Esophagus (tissue), 2 donors: ENCODE results near the gene MYZAP. TPM values are rescaled to one million over a fixed set of nuclear protein-coding genes. Genes with fewer than 3 reads are reported as not detected.

Source experiments
- H3K27ac ChIP-seq, 2 donors: one replicate each; pipeline ENCODE4 v1.5.1; 2013; ENCODE audit warnings: low read depth in 2 of 2, mild to moderate bottlenecking in 2 of 2, inconsistent platforms in 1 of 2, low read length in 1 of 2, moderate library complexity in 1 of 2
- H3K27me3 ChIP-seq, 2 donors: one replicate each; pipeline ENCODE4 v1.6.1; 2013; ENCODE audit warnings: low read length in 2 of 2, control low read depth in 1 of 2, mild to moderate bottlenecking in 1 of 2; ENCODE audit not compliant: insufficient read depth in 2 of 2, control insufficient read depth in 1 of 2
- H3K36me3 ChIP-seq, 2 donors: one replicate each; pipeline ENCODE4 v1.6.1; 2013; ENCODE audit warnings: low read length in 1 of 2; ENCODE audit not compliant: control insufficient read depth in 2 of 2, insufficient read depth in 2 of 2
- H3K4me1 ChIP-seq, 2 donors: one replicate each; pipeline ENCODE4 v1.6.1; 2013; ENCODE audit warnings: low read length in 1 of 2; ENCODE audit not compliant: control insufficient read depth in 2 of 2, insufficient read depth in 2 of 2
- H3K4me3 ChIP-seq, 2 donors: one replicate each; pipeline ENCODE4 v1.5.1; 2013; ENCODE audit warnings: low read length in 2 of 2, mild to moderate bottlenecking in 2 of 2, low read depth in 1 of 2, moderate library complexity in 1 of 2
- H3K9me3 ChIP-seq, 2 donors: one replicate each; pipeline ENCODE4 v1.6.1; 2013; ENCODE audit warnings: mild to moderate bottlenecking in 2 of 2, low read depth in 1 of 2, low read length in 1 of 2, moderate library complexity in 1 of 2; ENCODE audit not compliant: control insufficient read depth in 2 of 2, insufficient read depth in 1 of 2
- WGBS, 2 donors: extraction: QIAGEN DNeasy Blood & Tissue Kit; methylation state at CpG; one replicate each; pipeline ENCODE4 v1.1.7; 2013; 5-methylcytosine and 5-hydroxymethylcytosine counted together
- polyA plus RNA-seq, 2 donors: library from polyadenylated mRNA; stranded (reverse); fragments of 200-250 nt; gene quantifications; one replicate each; pipeline ENCODE4 v1.2.3, GENCODE V29; 2013
- donor health status: healthy with polysubstance abuse.
- donor health status: Bipolar disorder and iron deficiency.

Gene MYZAP
- polyA plus RNA-seq, 2 donors = 38.2 to 71.6 TPM

- WGBS, 2 donors = 56 to 62% methylated on average over 6 of the region's 6 CpGs
- H3K4me1 ChIP-seq = peaks cover 4 to 9% of the 10 kb centered on the region in 2 donors
- H3K27ac ChIP-seq = no peak overlapping the region
- H3K36me3 ChIP-seq = no peaks in the 10 kb centered on the region
- no peak overlapping the region for H3K4me3 ChIP-seq
- H3K27me3 ChIP-seq = no peaks in the 10 kb centered on the region
- peaks cover 4 to 6% of the 10 kb centered on the region in 2 donors for H3K9me3 ChIP-seq
Measured at GRCh38 chr15:57586661-57587424, 4.9 kb upstream of the MYZAP start.

- Histone ChIP-seq H3K36me3 (no peaks in the 10 kb centered on the region), H3K27me3 (no peaks in the 10 kb centered on the region), H3K4me3 (no peak overlapping the region), H3K9me3 (no peaks in the 10 kb centered on the region), H3K27ac (peak overlapping the region in 1 of 2 donors; percentile 18), H3K4me1 (peaks cover 4 to 12% of the 10 kb centered on the region in 2 donors)
- WGBS, 2 donors = 58 to 89% methylated on average over 1 of the region's 1 CpG
Measured at GRCh38 chr15:57589281-57589680, 2.4 kb upstream of the MYZAP start.

GRCh38 chr15:57589754-57590153, 1.9 kb upstream of the MYZAP start:
- Histone ChIP-seq H3K27ac (peak overlapping the region; percentile 53 to 65), H3K27me3 (no peaks in the 10 kb centered on the region), H3K9me3 (no peaks in the 10 kb centered on the region), H3K36me3 (no peaks in the 10 kb centered on the region), H3K4me1 (peaks cover 4 to 12% of the 10 kb centered on the region in 2 donors), H3K4me3 (no peak overlapping the region)
- 45 to 55% methylated on average over 2 of the region's 2 CpGs for WGBS, 2 donors

GRCh38 chr15:57591237-57591821, 375 bp upstream of the MYZAP start:
- 22 to 29% methylated on average over 14 to 18 of the region's 18 CpGs for WGBS, 2 donors
- Histone ChIP-seq H3K9me3 (no peaks in the 10 kb centered on the region), H3K27me3 (no peaks in the 10 kb centered on the region), H3K4me1 (peaks cover 4 to 12% of the 10 kb centered on the region in 2 donors), H3K36me3 (no peaks in the 10 kb centered on the region), H3K27ac (peak overlapping the region; percentile 52 to 91), H3K4me3 (peak overlapping the region; percentile 39 to 78)

- H3K4me1 ChIP-seq = peaks cover 4 to 14% of the 10 kb centered on the region in 2 donors
- H3K9me3 ChIP-seq = no peaks in the 10 kb centered on the region
- WGBS, 2 donors = 62 to 78% methylated on average over 5 of the region's 5 CpGs
- no peaks in the 10 kb centered on the region for H3K27me3 ChIP-seq
- H3K27ac ChIP-seq = peak overlapping the region; percentile 38 to 68
- H3K36me3 ChIP-seq = no peaks in the 10 kb centered on the region
- peak overlapping the region; percentile 73 to 78 for H3K4me3 ChIP-seq
Measured at GRCh38 chr15:57592426-57592825, 722 bp downstream of the MYZAP start.

- Histone ChIP-seq H3K4me1 (peaks cover 6 to 14% of the 10 kb centered on the region in 2 donors), H3K4me3 (peak overlapping the region; percentile 73 to 78), H3K9me3 (no peaks in the 10 kb centered on the region), H3K36me3 (no peaks in the 10 kb centered on the region), H3K27me3 (no peaks in the 10 kb centered on the region), H3K27ac (peak overlapping the region in 1 of 2 donors; percentile 38)
- WGBS, 2 donors = 63 to 70% methylated on average over 5 of the region's 5 CpGs
Measured at GRCh38 chr15:57592836-57593420, 1.2 kb downstream of the MYZAP start.

- H3K27me3 ChIP-seq = no peaks in the 10 kb centered on the region
- H3K4me3 ChIP-seq = peak overlapping the region; percentile 11 to 78
- 86 to 92% methylated on average over 6 of the region's 6 CpGs for WGBS, 2 donors
- no peaks in the 10 kb centered on the region for H3K9me3 ChIP-seq
- H3K36me3 ChIP-seq = no peaks in the 10 kb centered on the region
- H3K4me1 ChIP-seq = peaks cover 6 to 17% of the 10 kb centered on the region in 2 donors
- no peak overlapping the region for H3K27ac ChIP-seq
Measured at GRCh38 chr15:57594479-57594878, 2.8 kb downstream of the MYZAP start.

GRCh38 chr15:57595011-57595866, 3.5 kb downstream of the MYZAP start:
- Histone ChIP-seq H3K27ac (peak overlapping the region in 1 of 2 donors; percentile 67), H3K36me3 (no peaks in the 10 kb centered on the region), H3K4me1 (peaks cover 6 to 18% of the 10 kb centered on the region in 2 donors), H3K4me3 (peak overlapping the region; percentile 2 to 20), H3K9me3 (no peaks in the 10 kb centered on the region), H3K27me3 (no peaks in the 10 kb centered on the region)
- 57 to 70% methylated on average over 9 of the region's 9 CpGs for WGBS, 2 donors

GRCh38 chr15:57596301-57596855, 4.7 kb downstream of the MYZAP start:
- no peaks in the 10 kb centered on the region for H3K9me3 ChIP-seq
- H3K27ac ChIP-seq = peak overlapping the region; percentile 20 to 72
- 88 to 89% methylated on average over 8 of the region's 8 CpGs for WGBS, 2 donors
- no peaks in the 10 kb centered on the region for H3K27me3 ChIP-seq
- H3K36me3 ChIP-seq = no peaks in the 10 kb centered on the region
- peaks cover 6 to 11% of the 10 kb centered on the region in 2 donors for H3K4me1 ChIP-seq
- H3K4me3 ChIP-seq = peak overlapping the region; percentile 6 to 20
